HepG2 (cell line): ENCODE data around the gene ACRBP.

Experiments used
- EZH2 ChIP-seq: conservative IDR thresholded peaks from 2 replicates; pipeline ENCODE4 v1.6.1; 2012; ENCODE audit warnings: mild to moderate bottlenecking, low read depth, low read length, moderate library complexity
- ZBTB8A ChIP-seq: sonication (generic); formaldehyde crosslinking; IDR thresholded peaks from 2 replicates; pipeline ENCODE4 v1.4.0; 2020; ENCODE audit warnings: mild to moderate bottlenecking, low read depth, missing genetic modification reagents, borderline replicate concordance

- TF ChIP-seq EZH2 (no peak), ZBTB8A (CRISPR knock-in tag) (no peak)
Observed at GRCh38 chr12:6662602-6662905, 15.3 kb upstream of the ACRBP start.
